Renal cortical epithelial cell (primary cell): ENCODE results near the gene RPRD1B. TPM values are rescaled to one million over a fixed set of nuclear protein-coding genes. Genes with fewer than 3 reads are reported as not detected.

Experiments
- DNase-seq: peaks from one replicate; pipeline ENCODE4 v3.0.0-alpha.2; 2011; ENCODE audit warnings: low read depth
- total RNA-seq: library from RNA; depleted of rRNA; stranded (reverse); fragments of >200 nt; gene quantifications from 2 replicates; pipeline ENCODE4 v1.2.3, GENCODE V29; 2014

Gene RPRD1B, protein sequence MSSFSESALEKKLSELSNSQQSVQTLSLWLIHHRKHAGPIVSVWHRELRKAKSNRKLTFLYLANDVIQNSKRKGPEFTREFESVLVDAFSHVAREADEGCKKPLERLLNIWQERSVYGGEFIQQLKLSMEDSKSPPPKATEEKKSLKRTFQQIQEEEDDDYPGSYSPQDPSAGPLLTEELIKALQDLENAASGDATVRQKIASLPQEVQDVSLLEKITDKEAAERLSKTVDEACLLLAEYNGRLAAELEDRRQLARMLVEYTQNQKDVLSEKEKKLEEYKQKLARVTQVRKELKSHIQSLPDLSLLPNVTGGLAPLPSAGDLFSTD
- 10.1 and 21.3 TPM in 2 replicates for total RNA-seq

GRCh38 chr20:38033330-38034107, at the start of gene RPRD1B, which contains the start of gene TTI1:
Gene RPRD1B (plus strand): TSS chr20:38033746. CDS start chr20:38033948, 202 bp downstream.
Gene TTI1 (minus strand): TSS chr20:38033456. CDS start chr20:38013816, 19,640 bp downstream.
- DNase-seq = peak; percentile 73

DNA sequence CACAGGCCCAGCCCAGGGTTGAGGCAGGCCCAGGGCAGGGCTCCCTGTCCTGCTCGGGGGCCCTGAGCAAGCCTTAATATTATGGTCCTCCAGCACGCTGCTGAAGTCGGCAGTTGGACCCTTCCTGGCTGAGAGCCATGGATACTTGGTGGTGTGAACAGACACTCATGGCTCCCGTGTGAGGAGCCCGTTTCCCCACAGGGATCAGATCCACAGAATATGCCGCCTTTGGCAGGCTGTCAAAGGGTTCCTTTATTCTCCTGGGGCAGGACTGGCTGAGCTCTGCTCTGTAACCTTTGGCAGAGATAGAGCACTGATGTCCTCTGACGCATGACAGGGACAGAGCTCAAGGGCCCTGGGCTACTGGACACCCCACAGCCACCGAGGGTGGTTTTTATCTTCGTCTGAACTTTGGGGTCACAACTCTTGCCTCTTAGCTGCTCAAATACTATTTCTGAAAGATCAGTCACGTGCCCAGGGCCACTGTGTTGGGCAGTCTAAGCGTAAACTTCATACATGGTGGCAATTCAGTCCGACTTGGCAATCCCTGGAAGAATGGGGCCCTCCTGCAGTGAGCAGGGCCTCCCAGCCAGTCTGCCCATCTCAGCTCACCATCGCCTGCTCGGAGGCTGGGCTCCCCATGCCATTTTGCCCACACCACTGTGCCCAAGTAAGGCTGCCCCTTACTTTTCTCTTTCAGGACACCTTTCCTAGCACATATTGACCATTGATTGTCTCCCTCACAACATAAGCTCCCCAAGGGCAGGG, 49.3 kb upstream of the RPRD1B start:
- DNase-seq = no peak

- DNase-seq = no peak
Measured at GRCh38 chr20:37986044-37986858, 47.3 kb upstream of the RPRD1B start.

GRCh38 chr20:37986873-37987601, 46.5 kb upstream of the RPRD1B start:
- DNase-seq = peak; percentile 36

DNA sequence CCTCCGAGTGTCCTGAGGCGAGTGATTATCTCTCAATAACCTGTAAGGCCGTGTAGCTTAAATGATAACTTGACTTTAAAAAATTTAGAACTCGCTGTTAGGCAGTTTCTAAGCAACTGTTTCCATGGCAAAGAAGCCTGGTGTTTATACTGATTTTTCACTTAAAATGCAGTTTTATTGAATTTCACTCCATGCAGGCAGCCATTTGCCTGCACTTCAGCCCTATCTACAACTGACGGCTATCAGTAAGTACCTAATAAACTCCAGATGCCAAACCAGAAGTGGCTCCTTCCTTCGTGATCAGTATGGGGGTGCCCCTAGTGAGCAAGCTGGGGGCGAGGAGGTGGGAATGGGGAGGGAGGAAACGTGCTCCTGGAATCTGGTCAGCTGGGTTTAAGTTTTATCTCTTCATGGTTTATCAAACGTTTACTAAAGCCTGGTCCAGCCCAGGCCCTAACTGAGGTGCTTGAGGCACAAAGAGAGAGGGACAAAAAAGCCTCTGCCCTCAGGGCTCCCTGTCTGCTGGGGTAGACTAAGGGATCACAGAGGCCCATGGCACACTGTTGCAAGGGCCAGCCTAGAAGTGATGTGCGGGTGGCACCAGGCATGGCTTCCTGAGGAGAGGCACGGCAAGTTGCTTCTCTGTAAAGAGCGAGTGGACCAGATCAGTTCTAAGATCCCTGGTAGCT, 45.8 kb upstream of the RPRD1B start:
- DNase-seq = no peak

DNA sequence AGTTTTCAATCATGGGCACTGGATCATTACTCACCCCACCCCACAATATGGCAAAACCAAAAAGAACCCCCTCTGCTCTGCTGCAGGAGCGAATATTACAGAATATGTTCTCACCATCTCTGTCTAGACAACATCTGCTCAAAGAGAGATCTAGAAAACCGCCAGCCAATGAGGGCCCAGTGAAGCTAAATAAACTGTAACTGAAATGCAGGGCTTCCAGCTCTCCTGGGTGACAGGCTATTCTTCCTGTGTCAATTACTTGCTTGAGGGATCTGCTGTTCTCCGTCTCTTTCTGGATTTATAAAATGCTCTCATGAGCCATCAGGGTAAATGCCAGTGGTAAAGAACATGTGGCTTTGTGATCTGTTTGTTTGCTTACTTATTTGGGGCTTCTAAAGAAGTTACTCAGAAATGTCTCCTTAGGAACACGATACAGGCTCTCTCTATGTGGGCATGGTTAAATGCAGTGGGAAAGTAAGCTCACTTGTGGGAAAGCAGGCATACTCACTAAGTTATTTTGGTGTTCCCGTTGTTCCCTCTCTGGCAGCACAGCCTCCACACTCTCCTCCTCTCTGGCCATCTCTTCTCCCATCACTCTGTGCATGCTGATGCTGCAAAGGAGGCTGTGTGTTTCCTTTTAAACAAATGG, 45.1 kb upstream of the RPRD1B start:
- DNase-seq = no peak

- DNase-seq = peak; percentile 80
Measured at GRCh38 chr20:37989601-37990295, 43.8 kb upstream of the RPRD1B start.

- peak; percentile 86 for DNase-seq
Measured at GRCh38 chr20:37990571-37991151, 42.9 kb upstream of the RPRD1B start.

DNA sequence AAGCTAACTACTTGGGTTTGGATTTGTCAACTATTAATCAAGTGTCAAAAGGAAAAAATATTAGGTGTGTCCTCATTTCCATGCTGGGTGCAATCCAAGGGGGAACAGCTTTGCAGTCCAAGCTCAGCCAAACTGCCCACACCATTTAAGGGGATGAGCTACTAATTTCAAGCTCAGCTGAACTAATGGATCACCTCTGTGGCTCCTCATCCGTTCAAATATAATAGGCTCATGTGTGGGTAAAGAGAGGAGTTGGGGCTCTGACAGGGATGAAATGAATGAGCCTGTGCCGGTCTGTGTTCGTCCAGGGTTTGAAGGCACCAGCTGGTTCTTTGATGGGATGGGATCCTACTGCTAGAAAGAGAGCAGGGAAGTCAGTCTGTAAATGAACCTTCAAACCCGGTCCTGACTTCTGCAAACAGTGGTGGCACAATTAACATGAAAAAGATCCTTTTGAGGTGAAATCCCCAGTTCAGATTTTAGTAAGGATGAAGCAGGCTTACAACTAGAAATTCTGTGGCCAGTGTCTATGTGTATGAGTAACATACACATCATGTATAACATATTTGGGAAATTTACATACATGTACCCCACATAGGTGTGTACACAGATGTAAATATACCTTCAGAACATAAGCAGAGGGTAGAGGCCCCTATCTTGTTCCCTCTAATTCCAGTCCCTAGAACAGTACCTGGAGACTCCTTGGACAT, 42.2 kb upstream of the RPRD1B start:
- DNase-seq = no peak

GRCh38 chr20:37991908-37992307, 41.6 kb upstream of the RPRD1B start:
- no peak for DNase-seq

- peak; percentile 88 for DNase-seq
Measured at GRCh38 chr20:37992802-37993409, 40.6 kb upstream of the RPRD1B start.

- DNase-seq = peak; percentile 84
Measured at GRCh38 chr20:37994512-37994911, 39.0 kb upstream of the RPRD1B start.

DNA sequence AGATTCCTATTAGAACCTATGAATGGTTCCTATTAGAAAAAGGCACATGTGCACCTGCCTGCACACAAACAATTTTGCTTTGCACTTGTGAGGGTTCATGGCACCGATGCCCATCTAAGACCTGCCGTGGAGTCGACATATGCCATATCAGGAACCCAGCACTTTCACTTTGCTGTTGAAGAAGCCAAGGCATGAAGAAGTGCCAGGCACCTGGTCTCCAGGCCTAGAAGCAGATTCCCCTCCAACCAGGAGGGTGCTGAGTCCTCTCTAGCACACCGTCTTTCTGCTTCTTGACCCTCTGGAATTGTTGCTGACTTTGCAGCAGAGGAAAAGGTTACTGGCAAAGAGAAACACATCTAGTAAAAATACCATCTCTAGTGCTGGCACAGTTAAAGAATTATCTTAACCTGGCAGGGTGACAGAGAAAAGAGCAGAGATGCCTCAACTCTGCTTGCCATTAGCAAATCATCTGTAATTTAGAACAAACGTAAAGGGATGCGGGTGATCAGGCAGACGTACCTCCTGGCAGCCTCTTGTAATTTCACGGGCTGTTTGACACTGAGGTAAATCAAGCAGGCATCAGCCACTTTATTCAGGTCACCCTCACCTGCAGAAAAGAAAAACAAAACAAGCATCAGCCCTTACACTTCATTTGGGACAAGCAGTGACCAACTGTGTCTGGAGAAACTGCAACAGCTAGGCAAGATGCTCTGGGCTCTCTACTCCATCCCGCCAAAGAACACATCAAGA, 37.5 kb upstream of the RPRD1B start:
- no peak for DNase-seq

GRCh38 chr20:37997516-37997915, 36.0 kb upstream of the RPRD1B start:
- no peak for DNase-seq

GRCh38 chr20:37999526-38000263, 33.9 kb upstream of the RPRD1B start:
- no peak for DNase-seq

GRCh38 chr20:38000293-38000692, 33.3 kb upstream of the RPRD1B start:
- no peak for DNase-seq
